Spleen (tissue), 11 donors: ENCODE measurements around the gene TBCD. TPM values are rescaled to one million over a fixed set of nuclear protein-coding genes. Genes with fewer than 3 reads are reported as not detected.
A peak's percentile ranks its signal among the peaks of the same experiment; 100 is the strongest.

Source experiments
- DNase-seq: peaks from one replicate; pipeline ENCODE4 v3.0.0-alpha.2; 2020
- H3K27ac ChIP-seq, 8 donors: fragments of 200-600 bp; sonication (generic) in 7 of 8; 1 replicate in 4 of 8; 2 replicates in 4 of 8; pipeline versions ENCODE4 v1.5.0 to v1.8.0; 2016 to 2021; ENCODE audit warnings: inconsistent platforms in 4 of 8, mild to moderate bottlenecking in 4 of 8, moderate library complexity in 1 of 8
- H3K27me3 ChIP-seq, 7 donors: fragments of 200-600 bp; sonication (generic) in 6 of 7; replicated peaks in 1 of 7; 1 replicate in 4 of 7; 2 replicates in 3 of 7; pipeline versions ENCODE4 v1.5.0 to v1.8.0; 2016 to 2021; ENCODE audit warnings: inconsistent platforms in 3 of 7, mild to moderate bottlenecking in 1 of 7
- H3K36me3 ChIP-seq, 6 donors: fragments of 200-600 bp; sonication (generic) in 5 of 6; 1 replicate in 4 of 6; 2 replicates in 2 of 6; pipeline versions ENCODE4 v1.5.0 to v1.8.0; 2016 to 2021; ENCODE audit warnings: inconsistent platforms in 2 of 6
- H3K4me1 ChIP-seq, 6 donors: fragments of 200-600 bp; sonication (generic) in 5 of 6; 1 replicate in 3 of 6; 2 replicates in 3 of 6; pipeline versions ENCODE4 v1.5.0 to v1.8.0; 2016 to 2021; ENCODE audit warnings: inconsistent platforms in 3 of 6
- H3K4me3 ChIP-seq, 8 donors: fragments of 200-600 bp; sonication (generic) in 7 of 8; 1 replicate in 4 of 8; 2 replicates in 4 of 8; pipeline versions ENCODE4 v1.5.0 to v1.8.0; 2016 to 2021; ENCODE audit warnings: inconsistent platforms in 4 of 8, mild to moderate bottlenecking in 4 of 8, moderate library complexity in 2 of 8
- H3K9me3 ChIP-seq, 8 donors: fragments of 200-600 bp; sonication (generic) in 7 of 8; 1 replicate in 4 of 8; 2 replicates in 4 of 8; pipeline versions ENCODE4 v1.5.0 to v1.8.0; 2016 to 2021; ENCODE audit warnings: inconsistent platforms in 4 of 8
- POLR2A ChIP-seq, 3 donors: fragments of 450-650 bp; IDR thresholded peaks; one replicate each; pipeline ENCODE4 v1.5.1; 2017; ENCODE audit warnings: antibody characterized with exemption in 3 of 3, mild to moderate bottlenecking in 1 of 3
- POLR2AphosphoS5 ChIP-seq, 3 donors: sonication (generic); formaldehyde crosslinking; IDR thresholded peaks; one replicate each; pipeline ENCODE4 v1.5.1; 2017; ENCODE audit warnings: antibody characterized with exemption in 3 of 3
- WGBS, 5 donors: extraction: QIAGEN DNeasy Blood & Tissue Kit in 3 of 5; methylation state at CpG; one replicate each; pipeline versions ENCODE4 v1.1.5 to v1.1.7; 2013 to 2018; 5-methylcytosine and 5-hydroxymethylcytosine counted together
- intact Hi-C: fragments of 100-400 bp; cut with DNase I; formaldehyde crosslinking; loops from one replicate; pipeline ENCODE4 v1.15.0; 2023; ENCODE audit warnings: low total_unique reads
- polyA plus RNA-seq, 3 donors: library from polyadenylated mRNA; stranded (reverse); fragments of 200-250 nt; gene quantifications; one replicate each; pipeline ENCODE4 v1.2.1, GENCODE V29; 2013
- total RNA-seq, 7 donors: library from RNA; depleted of rRNA in 3 of 7; stranded (reverse); fragments of >200 nt in 3 of 7; fragmentation: NEBNext Ultra II Directional in 4 of 7; extraction: Animal tissue kit (Norgen Biotek cat#: 25700) in 4 of 7; gene quantifications; one replicate each; pipeline versions ENCODE4 v1.1.0 to v1.2.1, GENCODE V29; 2016 to 2021
- TF ChIP-seq, protein P1 (sequence below), 11 experiments: fragments of 200-600 bp in 7 of 11; fragments of 450-650 bp in 4 of 11; sonication (generic) in 4 of 11; IDR thresholded peaks in 8 of 11; conservative IDR thresholded peaks in 3 of 11; 1 replicate in 7 of 11; 2 replicates in 4 of 11; pipeline versions ENCODE4 v1.4.0 to v1.8.0; 2016 to 2021; ENCODE audit warnings: antibody characterized with exemption in 11 of 11, inconsistent platforms in 4 of 11, mild to moderate bottlenecking in 1 of 11
- donor health status: healthy with polysubstance abuse.
- donor health status: DM: no; HTN: no; CAD: no; lungs with moderate emphysema.
- donor health status: DM: no; HTN: no; CAD: no.
- donor health status: Bipolar disorder and iron deficiency.
- donor health status: healthy.
- donor health status: DM: no; HTN: no; CAD: no.
- donor health status: DM: yes; HTN: yes; CAD: no.

TBCD gene
- total and polyA plus RNA-seq, 10 donors = 55.6 to 207 (median 108) TPM

DNA sequence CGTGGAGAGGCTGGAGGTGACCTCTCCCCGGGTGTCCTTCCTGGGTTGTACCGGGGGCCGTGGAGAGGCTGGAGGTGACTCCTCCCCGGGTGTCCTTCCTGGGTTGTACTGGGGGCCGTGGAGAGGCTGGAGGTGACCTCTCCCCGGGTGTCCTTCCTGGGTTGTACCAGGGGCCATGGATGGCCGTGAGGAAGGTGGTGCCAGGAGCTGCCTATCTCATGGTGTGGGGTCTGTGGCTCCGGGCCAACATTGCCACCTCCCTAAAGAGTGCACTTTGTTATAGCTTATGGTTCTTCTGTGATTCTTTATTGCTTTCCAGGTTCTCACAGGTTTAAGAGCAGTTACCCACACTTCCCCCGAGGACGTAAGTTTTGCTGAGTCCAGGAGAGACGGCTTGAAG lies 174.2 kb downstream of the TBCD start:
- H3K4me3 ChIP-seq = no peak overlapping the region
- DNase-seq = peak; percentile 11
- H3K9me3 ChIP-seq = no peaks in the 10 kb centered on the region
- intact Hi-C loops = no loop called here
- TF ChIP-seq, protein P1, sequence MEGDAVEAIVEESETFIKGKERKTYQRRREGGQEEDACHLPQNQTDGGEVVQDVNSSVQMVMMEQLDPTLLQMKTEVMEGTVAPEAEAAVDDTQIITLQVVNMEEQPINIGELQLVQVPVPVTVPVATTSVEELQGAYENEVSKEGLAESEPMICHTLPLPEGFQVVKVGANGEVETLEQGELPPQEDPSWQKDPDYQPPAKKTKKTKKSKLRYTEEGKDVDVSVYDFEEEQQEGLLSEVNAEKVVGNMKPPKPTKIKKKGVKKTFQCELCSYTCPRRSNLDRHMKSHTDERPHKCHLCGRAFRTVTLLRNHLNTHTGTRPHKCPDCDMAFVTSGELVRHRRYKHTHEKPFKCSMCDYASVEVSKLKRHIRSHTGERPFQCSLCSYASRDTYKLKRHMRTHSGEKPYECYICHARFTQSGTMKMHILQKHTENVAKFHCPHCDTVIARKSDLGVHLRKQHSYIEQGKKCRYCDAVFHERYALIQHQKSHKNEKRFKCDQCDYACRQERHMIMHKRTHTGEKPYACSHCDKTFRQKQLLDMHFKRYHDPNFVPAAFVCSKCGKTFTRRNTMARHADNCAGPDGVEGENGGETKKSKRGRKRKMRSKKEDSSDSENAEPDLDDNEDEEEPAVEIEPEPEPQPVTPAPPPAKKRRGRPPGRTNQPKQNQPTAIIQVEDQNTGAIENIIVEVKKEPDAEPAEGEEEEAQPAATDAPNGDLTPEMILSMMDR (IDR thresholded peaks at IDR 0.05 in 8 of 11, conservative IDR thresholded peaks at IDR 0.05 in 3 of 11) = no peak
- TF ChIP-seq POLR2A (IDR thresholded peaks at IDR 0.05) (no peak), POLR2AphosphoS5 (IDR thresholded peaks at IDR 0.05) (no peak)
- H3K4me1 ChIP-seq = peaks cover 0 to 1% (median 0%) of the 10 kb centered on the region in 6 donors
- H3K36me3 ChIP-seq = peaks cover 2 to 100% (median 79%) of the 10 kb centered on the region in 6 donors
- no peaks in the 10 kb centered on the region for H3K27me3 ChIP-seq
- WGBS, 5 donors = 89 to 99% (median 93%) methylated on average over 4 to 11 of the region's 12 CpGs
- no peak overlapping the region for H3K27ac ChIP-seq

DNA sequence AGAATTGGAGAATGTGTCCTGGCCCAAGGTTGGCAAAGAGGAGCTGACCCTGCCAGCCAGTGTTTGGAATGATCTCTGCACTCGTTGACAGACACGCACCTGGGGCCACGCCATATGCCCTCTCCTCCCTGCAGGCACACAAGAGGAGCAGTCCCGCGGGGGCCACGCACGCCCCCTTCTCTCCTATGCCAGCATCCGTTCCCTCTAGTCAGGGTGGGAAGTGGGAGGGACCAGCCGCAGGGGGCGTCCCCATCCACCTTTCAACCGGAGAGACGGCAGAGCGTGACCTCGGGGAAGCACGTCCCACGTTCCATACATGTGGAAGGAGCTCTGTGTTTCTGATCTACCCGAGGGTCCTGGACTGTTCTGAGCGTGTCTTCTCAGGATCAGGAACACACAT lies 174.9 kb downstream of the TBCD start:
- H3K4me1 ChIP-seq = peaks cover 0 to 7% (median 0%) of the 10 kb centered on the region in 6 donors
- WGBS, 5 donors = 92 to 97% (median 95%) methylated on average over 18 of the region's 18 CpGs
- TF ChIP-seq POLR2A (IDR thresholded peaks at IDR 0.05) (no peak), POLR2AphosphoS5 (IDR thresholded peaks at IDR 0.05) (no peak)
- TF ChIP-seq, protein P1 (IDR thresholded peaks at IDR 0.05 in 8 of 11, conservative IDR thresholded peaks at IDR 0.05 in 3 of 11) = no peak
- no peak overlapping the region for H3K4me3 ChIP-seq
- H3K36me3 ChIP-seq = peaks cover 2 to 100% (median 82%) of the 10 kb centered on the region in 6 donors
- intact Hi-C loops = no loop called here
- H3K9me3 ChIP-seq = no peaks in the 10 kb centered on the region
- DNase-seq = peak; percentile 59
- H3K27me3 ChIP-seq = no peaks in the 10 kb centered on the region
- H3K27ac ChIP-seq = no peak overlapping the region

DNA sequence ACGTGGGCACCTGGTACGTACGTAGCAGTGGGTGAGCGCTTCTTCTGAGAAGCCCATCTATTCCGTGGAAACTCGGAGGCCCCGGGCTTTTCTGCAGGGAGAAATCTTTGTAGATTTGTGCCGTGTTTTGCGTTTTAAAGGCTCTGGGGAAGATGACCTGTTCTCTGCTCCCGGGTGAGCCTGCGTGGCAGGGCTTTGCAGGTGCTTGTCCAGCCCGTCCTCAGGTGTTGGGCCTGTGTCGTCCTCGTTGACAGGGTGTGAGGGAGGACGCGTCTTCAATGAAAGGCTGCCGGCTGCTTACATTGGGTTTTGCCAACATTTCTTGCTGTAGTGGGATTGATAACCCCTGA lies 175.4 kb downstream of the TBCD start:
- no peak for TF ChIP-seq POLR2AphosphoS5 (IDR thresholded peaks at IDR 0.05)
- no peak for TF ChIP-seq POLR2A (IDR thresholded peaks at IDR 0.05)
- TF ChIP-seq, protein P1 (IDR thresholded peaks at IDR 0.05 in 8 of 11, conservative IDR thresholded peaks at IDR 0.05 in 3 of 11) = no peak
- peaks cover 0 to 10% (median 0%) of the 10 kb centered on the region in 6 donors for H3K4me1 ChIP-seq
- intact Hi-C loops = no loop called here
- no peaks in the 10 kb centered on the region for H3K9me3 ChIP-seq
- H3K4me3 ChIP-seq = no peak overlapping the region
- DNase-seq = peak; percentile 44
- no peak overlapping the region for H3K27ac ChIP-seq
- 93 to 98% (median 96%) methylated on average over 9 to 17 of the region's 17 CpGs for WGBS, 5 donors
- no peaks in the 10 kb centered on the region for H3K27me3 ChIP-seq
- peaks cover 2 to 100% (median 82%) of the 10 kb centered on the region in 6 donors for H3K36me3 ChIP-seq

DNA sequence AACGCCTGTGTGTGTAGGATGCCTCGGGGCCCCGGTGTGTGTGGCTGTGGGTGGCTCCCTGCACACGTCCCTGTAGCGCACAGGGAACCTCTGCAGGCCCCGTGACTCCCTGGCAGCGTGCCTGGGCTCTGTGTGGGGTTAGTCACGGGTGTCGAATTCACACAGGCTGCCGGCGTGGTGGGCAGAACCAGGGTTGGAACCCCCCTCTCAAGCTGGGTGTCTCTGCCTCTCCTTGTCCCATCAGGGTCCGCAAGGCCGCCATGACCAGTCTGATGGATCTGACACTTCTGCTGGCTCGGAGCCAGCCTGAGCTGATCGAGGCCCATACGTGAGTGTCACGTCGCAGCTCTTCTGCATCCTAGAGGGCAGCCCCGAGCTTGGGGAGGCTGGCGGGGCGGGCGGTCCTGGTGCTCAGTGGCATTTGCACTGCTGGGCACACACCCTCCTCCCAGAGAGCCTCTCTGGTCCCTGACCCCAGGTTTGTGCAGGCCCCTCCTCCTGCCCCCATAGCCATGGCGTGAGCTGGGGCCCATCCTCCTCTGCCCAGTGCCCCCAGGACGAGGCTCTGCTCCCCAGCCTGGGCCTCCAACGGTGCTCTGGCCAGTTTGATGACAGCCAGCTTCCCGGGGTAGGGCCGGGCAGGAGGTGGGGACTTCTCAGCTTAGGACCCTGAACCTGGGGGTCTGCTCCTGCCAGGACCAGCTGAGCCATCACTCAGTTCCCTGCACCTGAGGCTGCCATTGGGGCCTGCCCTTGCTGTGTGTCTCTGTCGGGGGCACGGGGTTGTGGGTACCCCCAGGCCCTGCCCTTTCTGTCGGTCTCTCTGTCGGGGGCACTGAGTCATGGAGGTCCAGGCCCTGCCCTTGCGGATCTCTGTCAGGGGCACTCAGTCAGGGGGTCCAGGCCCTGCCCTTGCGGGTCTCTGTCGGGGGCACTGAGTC lies 176.1 kb downstream of the TBCD start:
- Histone ChIP-seq H3K4me1 (peaks cover 0 to 10% (median 0%) of the 10 kb centered on the region in 6 donors), H3K27me3 (no peaks in the 10 kb centered on the region), H3K36me3 (peaks cover 2 to 100% (median 84%) of the 10 kb centered on the region in 6 donors), H3K9me3 (no peaks in the 10 kb centered on the region), H3K4me3 (no peak overlapping the region), H3K27ac (no peak overlapping the region)
- TF ChIP-seq, protein P1 (IDR thresholded peaks at IDR 0.05 in 8 of 11, conservative IDR thresholded peaks at IDR 0.05 in 3 of 11) = no peak
- WGBS, 5 donors = 90 to 96% (median 94%) methylated on average over 20 to 34 of the region's 34 CpGs
- DNase-seq = peak; percentile 59
- intact Hi-C loops = no loop called here
